Stimulated activated CD8-positive, alpha-beta memory T cell treated with anti-CD3 and anti-CD28 coated beads, Interleukin-15, amount 100 ng/mL, for 48 hours (primary cell): ENCODE data around the gene ASB6.

ENCODE experiments used
- DNase-seq, 2 donors: peaks; one replicate each; pipeline ENCODE4 v3.0.0-alpha.2; 2020; ENCODE audit warnings: low read depth in 2 of 2

The ASB6 gene, protein sequence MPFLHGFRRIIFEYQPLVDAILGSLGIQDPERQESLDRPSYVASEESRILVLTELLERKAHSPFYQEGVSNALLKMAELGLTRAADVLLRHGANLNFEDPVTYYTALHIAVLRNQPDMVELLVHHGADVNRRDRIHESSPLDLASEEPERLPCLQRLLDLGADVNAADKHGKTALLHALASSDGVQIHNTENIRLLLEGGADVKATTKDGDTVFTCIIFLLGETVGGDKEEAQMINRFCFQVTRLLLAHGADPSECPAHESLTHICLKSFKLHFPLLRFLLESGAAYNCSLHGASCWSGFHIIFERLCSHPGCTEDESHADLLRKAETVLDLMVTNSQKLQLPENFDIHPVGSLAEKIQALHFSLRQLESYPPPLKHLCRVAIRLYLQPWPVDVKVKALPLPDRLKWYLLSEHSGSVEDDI

DNA sequence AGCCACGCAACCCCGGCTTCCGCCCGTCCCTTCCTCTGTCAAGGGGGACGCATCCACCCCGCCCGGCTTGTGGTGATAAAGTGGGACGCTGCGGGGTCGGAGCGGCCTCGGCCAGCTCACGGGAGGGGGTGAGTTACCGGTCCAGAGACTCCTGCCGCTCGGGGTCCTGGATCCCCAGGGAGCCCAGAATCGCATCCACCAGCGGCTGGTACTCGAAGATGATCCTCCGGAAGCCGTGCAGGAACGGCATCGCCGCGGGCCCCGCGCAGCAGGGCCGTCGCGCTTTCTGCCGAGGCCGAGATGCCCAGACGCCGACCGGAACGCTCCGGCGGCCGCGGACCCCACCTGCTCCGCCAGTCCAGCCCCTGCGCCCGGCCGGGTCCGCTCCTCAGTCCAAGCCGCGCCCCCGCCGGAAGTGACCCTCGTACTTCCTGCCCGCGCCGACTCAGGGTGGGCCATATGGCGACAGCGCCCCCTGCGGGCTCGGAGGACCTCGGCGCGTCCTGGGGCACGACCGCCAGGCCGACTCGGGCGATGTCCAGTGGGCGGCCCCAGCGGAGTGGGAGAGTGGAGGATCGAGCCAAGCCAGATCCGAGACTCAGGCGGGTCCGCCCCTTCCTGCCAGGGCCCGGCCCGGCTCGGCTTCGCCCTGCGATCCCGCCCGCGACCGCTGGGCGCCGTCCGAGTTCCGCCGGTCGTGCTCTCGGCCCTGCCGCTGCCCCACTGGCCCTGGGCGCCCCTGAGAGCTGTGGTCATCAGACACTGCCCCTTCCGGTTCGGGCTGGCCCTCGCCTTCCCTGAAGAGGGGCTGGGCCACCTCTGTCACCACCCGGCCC lies at the start of gene ASB6:
TSS of gene ASB6 (minus strand) at position 402 of the 836 bp plus-strand sequence. CDS start at position 250, 152 bp downstream.
- peak; percentile 95 to 96 for DNase-seq

DNA sequence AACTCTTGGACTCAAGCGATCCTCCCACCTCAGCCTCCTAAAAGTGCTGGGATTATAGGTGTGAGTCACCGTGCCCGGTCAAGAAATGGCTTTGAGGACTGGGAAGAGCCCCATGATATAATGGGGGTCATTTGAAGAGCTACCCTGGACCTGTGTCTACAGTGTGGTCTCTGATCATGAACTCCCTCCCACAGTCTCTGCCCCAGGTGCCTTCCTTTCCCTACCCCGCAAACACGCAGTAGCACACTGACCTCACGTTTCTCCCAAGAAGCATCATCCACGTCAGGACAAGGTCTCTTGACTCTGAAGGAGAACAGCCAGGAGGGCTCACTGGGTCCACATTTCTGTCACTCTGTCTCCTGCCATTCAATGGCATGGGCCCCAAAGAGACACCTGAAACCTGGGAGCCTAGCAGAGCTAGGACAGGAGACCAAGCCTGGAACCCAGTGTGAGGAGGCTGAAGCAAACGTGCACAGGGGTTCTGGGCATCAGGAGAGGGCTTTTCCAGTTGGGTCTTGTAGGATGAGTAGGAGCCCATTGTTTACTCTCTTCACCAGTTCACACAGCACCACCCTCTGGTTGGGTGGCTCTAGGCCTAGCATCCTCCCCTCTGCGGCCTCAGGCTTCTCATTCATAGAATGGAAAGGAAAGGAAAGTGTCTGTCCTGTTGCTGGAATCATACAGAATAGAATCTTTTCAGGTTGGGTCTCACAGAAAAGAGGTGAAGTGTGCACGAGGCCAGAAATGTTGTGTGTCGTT lies 46.5 kb upstream of the ASB6 start:
- no peak for DNase-seq

DNA sequence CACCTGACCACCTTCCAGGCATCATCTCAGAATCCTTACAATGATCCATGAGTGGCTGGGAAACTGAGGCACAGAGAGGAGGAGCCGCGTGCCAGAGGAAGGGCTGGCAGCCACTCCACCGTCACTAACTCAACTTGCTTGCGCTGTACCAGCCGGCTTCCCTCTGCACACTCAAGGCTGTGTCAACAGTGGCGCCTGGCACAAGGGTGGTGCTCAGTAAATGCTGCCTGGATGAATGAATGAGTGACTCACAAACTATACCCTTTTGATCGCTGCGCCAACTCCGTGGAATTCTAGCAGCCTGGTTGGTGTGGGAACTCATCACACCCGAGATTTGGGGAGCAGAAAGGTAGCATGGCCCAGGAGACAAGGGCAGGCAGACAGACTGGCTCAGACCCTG lies 45.4 kb upstream of the ASB6 start:
- no peak for DNase-seq

DNA sequence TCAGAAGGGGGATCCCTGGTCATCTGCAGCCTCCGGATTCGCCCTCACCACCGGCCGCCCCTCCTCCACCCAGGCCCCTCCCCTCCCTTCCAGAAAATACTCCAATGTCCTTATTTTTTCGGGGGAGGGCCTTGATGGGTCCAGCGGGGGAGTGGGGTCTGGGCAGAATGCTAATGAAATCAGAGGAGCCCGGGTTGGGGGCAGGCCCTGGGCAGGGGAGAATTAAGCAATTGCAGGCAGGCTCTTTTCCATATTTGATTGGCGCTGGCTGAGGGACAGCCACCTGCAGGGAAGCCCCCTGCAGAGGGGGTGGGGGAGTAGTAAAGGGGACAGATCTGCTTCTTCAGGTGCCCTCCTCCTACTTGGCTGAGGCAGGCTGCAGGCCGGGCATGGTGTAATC lies 44.8 kb upstream of the ASB6 start:
- DNase-seq = no peak

DNA sequence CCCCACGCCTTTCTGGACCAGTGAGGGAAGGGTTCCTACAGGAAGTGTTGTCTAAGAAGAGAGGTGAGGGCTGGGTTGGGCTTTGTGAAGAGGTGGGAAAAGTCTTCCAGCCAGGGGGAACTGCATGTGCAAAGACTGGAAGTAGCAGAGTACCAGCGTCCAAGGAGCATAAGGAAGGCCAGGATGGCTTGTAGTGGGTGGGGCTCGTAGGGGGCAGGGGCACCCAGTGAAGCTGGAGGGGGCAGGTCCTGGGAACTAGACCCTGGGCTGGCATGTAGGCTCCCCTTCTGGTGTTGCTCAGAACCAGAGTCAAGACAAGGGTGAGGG lies 43.9 kb upstream of the ASB6 start:
- DNase-seq = no peak

DNA sequence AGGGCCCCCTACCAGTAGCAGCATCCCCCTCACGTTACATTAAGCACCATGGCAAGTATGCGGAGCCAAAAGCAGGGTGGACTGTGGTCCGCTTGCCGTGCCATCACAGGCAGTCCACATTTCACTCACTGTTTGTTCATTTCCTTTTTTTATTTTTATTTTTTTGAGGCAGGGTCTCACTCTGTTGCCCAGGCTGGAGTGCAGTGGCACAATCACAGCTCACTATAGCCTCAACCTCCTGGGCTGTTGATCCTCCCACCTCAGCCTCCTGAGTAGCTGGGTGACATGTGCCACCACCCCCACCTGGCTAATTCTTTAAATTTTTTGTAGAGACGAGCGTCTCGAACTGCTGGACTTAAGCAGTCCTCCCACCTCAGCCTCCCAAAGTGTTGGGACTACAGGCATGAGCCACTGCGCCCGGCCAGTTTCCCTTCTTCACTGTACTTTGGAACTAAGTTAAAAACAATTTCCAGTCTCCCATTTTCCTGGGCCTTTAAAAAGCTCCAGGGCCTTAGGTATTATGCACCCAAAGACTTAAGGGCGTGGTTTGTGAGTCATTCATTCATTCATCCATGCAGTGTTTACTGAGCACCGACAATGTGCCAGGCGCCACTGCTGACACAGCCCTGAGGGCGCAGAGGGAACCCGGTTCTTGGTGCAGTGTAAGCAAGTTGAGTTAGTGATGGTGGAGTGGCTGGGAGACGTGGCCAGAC lies 43.4 kb upstream of the ASB6 start:
- no peak for DNase-seq

DNA sequence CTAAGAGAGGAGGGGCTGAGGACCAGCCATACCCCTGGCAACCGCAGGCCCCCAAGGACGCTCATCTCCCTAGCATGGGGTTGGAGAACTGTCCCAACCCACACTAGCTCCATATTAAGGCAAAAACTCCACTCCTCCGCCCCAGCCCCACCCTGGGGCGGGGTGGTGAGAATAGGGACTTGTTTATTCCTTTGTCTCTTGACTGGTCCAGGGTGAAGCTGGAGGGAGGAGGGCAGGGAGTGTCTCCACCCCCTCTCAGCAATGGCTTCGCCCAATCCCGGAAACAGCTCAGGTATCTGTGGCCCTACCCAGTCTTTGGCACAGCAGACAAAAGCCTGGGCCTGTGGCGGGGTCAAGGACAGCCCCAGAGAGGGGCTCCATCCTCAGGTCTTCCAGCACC lies 40.4 kb upstream of the ASB6 start:
- no peak for DNase-seq

DNA sequence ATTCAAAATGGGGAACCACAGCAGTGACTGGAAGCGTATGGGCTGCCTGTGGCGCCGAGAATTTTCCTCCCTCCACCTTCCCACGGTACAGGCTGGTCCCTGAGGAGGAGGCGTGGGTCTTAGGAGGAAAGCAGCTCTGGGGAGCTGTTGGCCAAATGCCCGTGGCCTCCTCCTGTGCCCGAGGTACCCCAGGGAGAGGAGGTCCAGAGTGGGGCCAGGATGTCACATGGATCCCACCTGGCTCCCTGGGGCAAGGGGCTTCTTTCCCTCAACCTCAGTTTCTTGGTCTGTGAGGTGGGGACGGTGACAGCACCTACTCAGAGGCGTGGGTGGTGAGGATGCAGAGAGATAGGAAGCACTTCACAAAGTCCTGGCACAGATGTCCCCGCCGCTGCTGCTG lies 40.0 kb upstream of the ASB6 start:
- no peak for DNase-seq

DNA sequence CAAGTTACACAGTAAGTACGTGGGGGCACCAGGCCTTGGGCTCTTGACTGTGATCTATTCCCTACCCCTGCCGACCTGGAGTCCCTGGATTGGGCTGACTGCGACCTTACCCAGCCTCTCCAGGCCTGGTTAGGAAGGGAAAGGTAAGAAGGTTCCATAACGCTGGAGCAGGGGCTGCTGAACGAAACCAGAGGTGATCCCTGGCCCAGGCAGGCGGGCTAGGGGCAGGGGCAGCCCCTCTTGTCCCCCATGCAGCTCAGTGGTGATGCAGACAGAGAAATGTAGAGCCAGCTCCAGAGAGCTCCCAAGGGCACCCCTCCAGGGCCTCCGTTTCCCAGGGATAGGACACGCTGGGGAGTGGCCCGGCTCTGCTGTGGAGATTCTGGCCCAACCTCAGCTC lies 37.6 kb upstream of the ASB6 start:
- no peak for DNase-seq

DNA sequence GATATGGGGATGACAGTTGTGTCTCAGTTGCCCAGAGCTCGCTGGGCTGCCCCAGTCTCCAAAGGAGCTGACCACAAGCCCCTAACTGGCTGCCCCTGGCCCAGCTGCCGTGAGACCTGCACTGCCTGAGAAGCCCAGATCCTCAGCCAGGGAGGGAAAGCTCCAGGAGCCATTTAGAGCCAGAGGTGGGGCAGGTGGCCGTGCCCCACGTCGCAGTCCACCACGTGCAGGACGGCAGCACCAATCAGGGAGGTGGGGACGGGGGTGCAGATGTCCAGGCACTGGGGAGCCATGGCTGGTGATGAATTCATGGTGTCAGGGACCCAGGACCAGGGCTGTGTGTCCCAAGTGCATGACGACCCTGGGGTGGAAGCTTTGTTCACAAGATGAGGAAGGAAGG lies 36.9 kb upstream of the ASB6 start:
- no peak for DNase-seq

DNA sequence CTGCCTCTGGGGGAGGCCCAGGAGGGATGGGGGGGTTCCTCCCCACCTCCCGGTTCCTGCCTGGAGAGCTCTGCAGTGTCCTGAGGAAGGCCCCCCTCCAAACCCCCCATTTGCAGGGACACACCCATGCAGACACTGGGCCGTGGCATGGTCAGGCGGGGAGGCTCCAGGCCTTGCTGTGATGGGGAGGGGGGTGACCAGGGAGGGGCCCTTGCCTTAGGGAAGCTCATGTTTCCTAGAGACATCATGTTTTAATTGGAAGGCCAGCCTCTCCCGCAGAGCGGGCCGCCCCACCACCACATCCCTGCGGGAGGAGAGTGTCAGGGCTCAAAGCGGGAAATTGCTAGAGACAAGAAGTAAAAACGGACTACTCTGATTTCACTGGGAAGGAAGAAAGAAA lies 35.5 kb upstream of the ASB6 start:
- no peak for DNase-seq

DNA sequence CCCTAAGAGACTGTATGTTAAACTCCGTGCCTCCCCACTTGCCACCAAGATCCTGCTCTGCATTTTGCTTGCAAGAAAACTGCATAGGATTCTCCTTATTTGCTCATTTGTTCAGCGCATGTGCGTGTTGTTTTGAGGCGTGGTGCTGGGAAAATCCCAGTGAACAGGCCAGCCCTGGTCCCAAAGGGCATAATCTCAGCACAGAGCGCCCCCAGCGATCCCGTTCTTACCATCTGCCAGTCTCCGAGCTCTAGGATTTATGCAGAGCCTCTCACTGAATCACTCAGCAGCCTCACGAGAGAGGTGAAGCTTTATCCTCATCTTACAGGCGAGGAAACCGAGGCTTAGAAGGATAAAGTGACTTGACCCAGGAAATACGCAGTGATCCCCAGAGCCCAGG lies 35.0 kb upstream of the ASB6 start:
- DNase-seq = no peak

DNA sequence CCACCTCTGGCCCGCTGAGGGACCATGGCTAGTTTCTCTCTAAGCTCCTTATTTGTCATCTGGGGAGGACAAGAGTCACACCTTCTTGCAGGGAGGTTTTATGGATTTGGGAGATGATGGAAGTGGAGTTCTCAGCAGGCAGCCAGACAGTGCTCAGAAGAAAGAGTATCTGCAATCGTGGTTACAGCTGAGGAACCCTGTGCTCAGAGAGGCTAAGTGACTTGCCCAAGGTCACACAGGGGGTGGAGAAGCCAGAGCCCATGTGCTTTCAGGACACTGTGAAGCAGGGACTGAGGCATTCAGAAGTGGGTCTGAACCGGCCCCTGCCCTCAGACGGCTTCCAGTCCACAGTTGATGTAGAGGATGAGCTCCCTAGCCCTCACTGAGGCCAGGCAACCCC lies 34.3 kb upstream of the ASB6 start:
- DNase-seq = no peak

DNA sequence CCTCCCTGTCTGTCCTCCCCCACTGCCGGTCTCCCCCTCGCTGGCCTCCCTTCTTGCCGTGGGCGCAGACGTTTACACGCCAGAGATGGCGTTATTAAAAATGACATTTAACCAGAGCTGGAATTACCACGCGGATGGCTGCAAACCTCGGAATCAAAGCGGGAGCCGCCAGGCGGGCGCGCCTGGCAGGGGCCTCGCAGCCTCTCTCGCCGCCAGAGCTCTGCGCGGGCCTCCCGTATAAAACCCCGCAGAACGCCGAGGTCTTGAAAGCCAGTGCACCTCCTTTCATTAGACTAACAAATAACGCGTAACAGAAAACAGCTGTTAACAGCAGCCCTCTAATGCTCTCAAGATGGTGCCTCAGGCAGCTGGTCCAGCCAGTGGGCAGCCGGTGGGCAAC lies 33.7 kb upstream of the ASB6 start:
- no peak for DNase-seq

DNA sequence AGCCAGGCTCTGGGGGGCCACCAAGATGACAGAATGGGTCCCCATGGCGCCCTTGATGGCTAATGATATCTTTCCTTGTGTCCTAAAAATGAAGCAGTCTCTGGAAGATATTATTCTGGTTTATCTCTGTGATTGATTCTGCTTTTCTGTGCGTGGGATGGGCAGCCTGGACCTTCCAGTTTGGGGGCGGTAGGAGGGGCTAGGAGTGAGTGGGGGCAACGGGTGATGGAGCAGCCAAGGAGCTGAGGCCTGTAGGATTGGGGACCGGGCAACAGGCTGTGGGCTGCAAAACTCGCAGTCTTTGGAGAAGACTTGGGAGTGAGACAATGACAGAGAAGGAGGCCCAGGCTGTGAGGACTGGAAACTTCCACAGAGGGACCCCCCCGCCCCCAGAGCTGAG lies 32.3 kb upstream of the ASB6 start:
- DNase-seq = no peak

DNA sequence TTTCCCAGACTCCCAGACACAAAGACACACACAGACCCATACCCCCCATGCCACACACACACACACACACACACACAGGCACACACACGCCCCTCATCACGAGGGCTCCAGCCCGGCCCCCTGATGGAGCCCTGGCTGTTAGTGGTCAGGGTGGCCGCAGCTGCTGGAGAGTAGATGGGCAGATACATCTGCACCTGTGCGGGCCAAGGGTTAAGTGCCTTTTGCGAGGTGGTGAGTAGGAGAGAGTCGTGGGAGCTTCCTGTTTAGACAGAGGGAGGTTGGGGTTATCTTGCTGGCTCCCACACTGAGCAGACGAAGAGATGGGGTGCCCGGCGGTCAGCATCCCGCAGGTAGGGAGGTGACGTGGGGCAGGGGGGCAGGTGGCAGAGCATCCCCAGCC lies 31.7 kb upstream of the ASB6 start:
- no peak for DNase-seq

DNA sequence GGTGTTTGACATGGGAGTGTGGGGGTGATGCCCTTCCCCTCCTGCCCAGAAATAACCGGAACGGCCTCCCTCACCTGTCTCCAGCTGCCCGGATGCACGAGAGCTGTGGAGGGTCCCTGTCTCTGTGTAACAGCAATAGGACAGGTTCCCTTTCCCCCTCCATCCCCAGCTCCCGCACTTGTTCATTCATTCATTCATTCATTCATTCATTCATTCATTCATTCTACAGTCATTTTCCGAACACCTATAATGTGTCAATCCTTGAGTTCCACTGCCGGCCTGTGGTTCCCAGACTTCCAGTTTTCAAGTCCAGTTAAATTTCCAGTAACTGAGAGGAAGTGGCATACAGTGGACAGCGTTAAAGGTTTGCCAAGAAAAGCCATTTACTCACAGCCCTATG lies 30.8 kb upstream of the ASB6 start:
- DNase-seq = no peak

DNA sequence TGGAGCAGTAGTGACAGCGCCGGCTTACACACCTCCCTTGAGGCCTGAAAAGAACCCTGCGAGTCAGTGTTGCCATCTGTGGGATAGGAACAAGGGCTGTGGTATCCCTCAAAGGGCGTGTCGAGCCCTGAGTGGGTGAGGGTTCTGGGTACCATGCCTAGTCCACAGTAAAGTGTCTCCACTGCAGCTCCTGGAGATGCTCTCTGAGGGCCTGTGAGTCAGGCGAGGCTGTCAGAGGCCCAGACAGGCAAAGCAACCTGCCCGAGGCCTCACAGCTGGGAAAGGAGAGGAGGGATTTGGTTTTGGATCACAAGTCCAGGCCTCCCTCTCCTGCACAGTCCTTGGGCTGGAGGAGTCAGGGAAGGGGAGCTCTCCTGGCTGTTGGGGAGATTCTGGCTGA lies 29.6 kb upstream of the ASB6 start:
- peak; percentile 12 to 22 for DNase-seq

DNA sequence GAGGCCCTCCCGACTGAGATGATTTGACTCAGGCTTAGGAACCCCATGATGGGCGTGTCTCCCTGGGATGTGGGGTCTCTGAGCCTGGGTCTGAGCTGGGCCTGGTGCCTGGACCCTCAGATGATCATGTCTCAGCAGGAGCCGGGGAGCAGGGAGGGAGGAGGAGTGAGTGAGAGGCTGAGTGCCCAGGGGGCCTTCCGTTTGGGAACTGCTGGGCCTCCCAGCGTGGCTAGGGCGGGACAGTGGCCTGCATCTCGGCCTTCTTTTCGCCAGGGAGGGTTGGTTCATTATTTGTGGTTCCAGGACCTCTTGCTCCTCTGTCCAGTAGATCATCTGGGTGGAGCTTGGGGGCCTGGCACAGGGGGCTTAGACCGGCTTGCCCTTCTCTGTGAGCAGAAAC lies 29.1 kb upstream of the ASB6 start:
- no peak for DNase-seq

DNA sequence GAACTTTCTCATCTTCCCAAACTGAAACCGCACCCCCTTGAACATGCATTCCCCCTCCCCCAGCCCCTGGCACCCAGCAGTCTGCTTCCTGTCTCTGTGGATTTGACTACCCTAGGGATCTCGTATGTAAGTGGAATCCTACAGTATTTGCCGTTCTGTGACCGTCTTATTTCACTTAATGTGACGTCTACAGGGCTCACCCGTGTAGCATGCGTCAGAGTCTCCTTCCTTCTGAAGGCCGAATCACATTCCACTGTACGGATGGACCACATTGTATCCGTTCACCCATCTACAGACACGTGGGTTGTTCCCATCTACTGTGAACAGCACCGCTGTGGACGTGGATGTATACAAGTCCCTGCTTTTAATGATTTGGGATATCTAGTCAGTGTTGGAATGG lies 28.0 kb upstream of the ASB6 start:
- DNase-seq = no peak

DNA sequence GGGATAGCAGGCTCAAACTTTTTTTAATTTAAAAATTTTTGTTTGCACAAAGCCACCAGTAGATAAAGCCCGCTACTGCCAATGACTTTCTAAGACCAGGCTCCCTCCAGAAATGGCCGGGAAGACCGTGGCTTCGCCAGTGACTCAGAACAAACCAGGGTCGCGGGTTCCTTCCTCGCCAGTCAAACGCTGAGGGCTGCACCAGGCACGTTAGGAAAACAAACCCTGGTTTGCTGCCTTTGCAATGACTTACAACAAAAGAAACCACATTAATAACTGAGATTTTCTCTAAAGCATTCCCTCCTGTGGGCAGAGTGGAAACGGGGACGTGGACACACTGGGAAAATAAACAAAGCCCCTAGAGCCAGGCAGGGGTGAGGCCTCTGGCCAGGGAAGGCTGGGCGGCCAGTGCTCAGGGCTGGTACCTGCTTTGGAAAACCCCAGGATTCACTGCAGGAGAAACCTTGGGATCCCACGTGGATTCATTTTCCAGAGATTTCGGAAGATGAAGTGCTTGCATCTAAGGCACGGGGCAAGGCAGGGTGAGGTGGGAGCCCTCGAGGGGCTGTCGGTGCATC lies 27.3 kb upstream of the ASB6 start:
- DNase-seq = no peak

DNA sequence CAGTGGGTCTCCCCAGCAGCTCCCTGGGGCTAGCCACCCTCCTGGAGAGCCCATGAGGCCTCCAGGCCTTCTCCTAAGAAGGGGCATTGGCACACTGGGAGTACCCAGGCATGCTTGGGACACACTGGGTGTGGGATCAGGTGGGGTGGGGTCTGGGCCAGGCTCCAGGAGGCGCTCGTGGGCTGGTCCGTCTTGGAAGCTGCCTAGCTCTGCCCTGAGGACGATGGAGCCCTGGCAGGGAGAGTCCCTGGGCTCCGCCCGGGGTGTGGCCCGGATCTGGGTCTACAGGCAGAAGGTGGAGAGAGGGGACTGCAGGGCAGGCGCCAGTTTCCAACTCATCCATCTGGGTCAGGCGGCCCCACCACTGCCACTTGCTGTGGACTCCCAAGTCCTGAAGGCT lies 25.9 kb upstream of the ASB6 start:
- DNase-seq = no peak
